Inflammatory macrophage (primary cell): ENCODE measurements around the gene NSUN7.

Experiments
- DNase-seq, 2 donors: peaks; one replicate each; pipeline ENCODE4 v3.0.0-alpha.2; 2020 to 2022
- total RNA-seq, 18 experiments: gene quantifications; one replicate each; lab custom pipeline; 2026; ENCODE audit warnings: mixed read lengths in 6 of 18, inconsistent platforms in 2 of 18; lab: John Stamatoyannopoulos, UW

Gene NSUN7, protein sequence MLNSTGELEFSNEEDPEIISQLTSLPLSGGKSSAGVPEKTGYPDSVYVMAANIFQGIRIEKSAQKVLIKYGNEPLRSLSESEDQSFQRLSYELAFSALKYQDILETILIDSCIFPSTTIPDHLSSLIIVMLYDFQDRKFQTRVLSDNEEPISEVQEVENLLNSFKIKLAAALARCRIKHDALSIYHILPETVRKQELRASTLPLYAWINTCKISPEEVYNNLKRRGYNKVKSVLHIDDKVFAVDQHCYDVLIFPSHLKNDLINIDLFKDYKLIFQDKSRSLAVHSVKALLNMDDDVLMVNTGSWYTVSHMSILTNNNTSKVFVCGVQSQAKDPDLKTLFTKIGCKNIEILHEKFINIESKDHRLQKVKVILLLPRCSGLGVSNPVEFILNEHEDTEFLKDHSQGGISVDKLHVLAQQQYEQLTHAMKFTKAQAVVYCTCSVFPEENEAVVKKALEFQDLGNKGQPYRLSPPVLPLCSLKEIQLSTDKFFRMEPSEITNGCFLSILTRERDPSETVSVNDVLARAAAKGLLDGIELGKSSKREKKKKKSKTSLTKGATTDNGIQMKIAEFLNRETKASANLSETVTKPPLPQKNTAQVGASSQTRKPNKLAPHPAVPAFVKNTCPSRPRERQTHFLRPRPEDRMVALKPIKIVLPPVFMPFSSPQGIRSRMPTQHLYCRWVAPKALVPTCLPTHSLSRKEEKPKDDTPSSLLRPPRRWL
- total RNA-seq, result 0 to 0.69 (median 0.26) reads per million in 18 experiments

GRCh38 chr4:40749717-40750460, at the start of gene NSUN7:
Gene NSUN7 (plus strand): TSS chr4:40749955. CDS start chr4:40750694, 739 bp downstream.
- DNase-seq, result peak in 1 of 2 donors; percentile 17

DNA sequence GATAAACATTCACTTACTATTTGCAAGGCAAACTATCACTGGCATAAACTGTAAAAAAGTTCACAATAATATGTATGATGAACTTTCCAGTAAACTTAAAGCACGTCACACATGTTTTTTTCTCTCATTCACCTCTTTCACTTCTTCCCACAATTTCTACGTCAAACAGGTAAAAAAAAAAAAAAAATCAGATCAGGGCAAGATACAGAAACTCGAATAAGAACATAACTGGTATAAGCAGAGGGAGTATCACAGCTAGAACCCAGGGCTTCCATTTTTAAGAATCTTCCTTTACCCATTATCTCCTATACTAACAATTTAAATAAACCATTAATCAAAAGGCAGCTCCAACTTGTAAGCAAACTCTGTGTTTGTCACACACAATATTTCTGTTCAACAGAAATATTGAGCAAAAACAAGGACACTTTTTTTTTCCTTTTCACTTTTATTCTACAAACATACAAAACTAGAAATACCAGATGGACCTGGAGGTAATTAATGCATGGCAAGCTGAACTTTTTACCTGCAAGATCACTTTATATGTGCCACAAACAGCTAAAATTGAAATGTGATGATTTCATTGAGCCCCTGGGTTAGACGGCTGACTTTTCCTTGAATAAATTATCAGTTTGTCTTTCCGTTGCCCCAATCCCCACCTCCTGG, 47.5 kb upstream of the NSUN7 start:
- no peak for DNase-seq

DNA sequence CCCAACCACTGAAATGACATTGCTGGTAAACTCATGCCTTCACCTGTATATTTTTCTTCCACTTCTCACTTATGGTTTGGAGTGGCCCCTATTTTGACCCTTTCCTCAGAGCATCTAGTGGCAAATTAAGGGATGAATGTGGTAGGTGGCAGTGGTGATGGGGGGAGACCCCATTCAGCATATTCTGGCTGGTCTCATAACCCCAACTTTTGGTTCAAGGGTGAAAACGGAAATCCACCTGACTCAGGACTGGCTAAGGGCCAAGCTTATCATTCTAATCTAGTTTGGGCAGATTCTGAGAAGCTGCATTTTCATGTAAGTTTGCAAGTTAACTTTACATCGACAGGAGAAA, 47.0 kb upstream of the NSUN7 start:
- DNase-seq, result no peak

- no peak for DNase-seq
These were observed 45.7 kb upstream of the NSUN7 start for GRCh38 chr4:40704073-40704472.

DNA sequence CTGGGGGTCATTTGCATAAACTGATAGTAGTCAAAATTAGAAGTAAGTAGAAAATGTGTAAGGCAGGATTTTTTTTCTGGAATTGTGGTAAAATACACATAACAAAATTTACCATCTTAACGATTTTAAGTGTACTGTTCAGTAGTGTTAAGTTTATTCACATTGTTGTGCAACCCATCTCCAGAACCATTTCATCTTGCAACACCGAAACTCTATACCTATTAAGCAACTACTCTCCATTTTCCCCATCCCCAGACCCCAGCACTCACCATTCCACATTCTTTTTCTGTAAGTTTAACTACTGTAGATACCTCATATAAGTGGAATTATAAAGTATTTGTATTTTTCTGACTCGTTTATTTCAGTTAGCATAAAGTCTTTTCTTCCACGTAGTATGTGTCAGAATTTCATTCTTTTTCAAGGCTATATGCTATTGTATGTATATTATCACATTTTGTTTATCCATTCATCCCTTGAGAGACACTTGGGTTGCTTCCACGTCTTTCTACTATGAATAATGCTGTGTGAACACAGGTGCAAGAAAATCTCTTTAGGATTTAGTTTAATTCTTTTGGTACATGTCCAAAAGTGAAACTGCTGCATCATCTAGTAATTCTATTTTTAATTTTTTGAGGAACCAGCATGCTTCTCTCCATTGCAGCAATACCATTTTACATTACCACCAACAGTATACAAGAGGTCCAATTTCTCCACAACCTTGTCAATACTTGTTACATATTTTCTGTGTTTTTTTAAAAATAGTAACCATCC, 39.1 kb upstream of the NSUN7 start:
- peak; percentile 65 to 85 for DNase-seq

DNA sequence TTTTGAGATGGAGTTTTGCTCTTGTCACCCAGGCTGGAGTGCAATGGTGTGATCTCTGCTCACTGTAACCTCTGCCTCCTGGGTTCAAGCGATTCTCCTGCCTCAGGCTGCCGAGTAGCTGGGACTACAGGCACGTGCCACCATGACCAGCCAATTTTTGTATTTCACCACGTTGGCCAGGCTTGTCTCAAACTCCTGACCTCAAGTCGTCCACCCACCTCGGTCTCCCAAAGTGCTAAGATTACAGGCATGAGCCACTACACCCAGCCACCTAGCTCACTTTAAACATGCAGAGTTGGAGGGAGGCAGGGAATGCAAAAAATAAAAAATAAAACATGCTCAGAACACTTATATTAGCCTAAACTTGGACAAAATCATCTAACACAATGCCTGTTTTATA, 36.8 kb upstream of the NSUN7 start:
- DNase-seq, result peak; percentile 48 to 70

GRCh38 chr4:40713798-40714197, 36.0 kb upstream of the NSUN7 start:
- no peak for DNase-seq

DNA sequence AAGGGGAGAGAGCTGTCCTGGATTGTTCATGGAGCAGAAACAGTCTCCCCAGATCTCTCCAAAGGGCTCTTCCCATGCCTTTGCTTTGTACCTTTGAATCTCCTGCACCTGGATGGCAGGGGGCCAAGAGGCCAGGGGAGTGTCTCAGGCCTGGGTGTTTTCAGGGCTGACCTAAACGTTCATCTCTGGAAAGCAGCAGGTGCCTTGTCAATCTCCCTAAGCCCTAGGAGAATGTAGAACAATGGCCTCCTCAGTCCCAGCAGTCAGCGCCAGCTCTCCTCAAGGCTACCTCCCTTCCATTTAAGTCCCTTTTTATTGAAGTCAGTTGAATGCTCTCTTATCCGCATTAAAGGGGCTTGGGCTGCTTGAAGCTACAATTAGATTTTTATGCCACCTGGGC, 31.2 kb upstream of the NSUN7 start:
- DNase-seq, result no peak

DNA sequence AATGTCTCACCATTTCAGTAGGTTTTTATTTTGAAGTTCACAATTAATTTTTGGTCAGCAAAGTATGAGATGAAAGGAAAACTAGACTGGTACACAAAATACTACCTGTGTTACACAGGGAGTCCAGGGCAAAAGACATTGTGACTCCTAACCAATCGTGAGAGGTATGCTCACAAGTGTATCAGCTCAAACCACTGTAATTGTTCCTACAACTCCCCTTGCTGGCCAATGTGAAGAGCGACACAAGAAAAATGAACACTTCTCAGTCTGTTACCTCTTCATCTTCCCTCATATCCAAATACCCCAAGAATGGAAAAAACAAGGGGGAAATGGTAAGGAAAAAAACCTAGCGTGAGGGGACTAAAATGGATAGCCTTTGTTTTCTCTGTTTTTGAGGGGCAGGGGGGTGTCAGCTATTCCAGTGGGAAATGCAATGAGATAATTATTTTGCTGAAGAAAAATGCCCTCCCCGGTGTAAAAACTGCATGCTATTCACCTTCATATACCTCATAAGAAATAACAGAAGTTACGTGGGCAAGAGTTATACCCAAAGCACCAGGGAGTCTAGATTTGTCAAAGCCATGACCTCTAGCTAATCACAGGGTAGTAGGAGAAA, 30.6 kb upstream of the NSUN7 start:
- DNase-seq, result peak; percentile 66 to 67

GRCh38 chr4:40720351-40720750, 29.4 kb upstream of the NSUN7 start:
- DNase-seq, result no peak

DNA sequence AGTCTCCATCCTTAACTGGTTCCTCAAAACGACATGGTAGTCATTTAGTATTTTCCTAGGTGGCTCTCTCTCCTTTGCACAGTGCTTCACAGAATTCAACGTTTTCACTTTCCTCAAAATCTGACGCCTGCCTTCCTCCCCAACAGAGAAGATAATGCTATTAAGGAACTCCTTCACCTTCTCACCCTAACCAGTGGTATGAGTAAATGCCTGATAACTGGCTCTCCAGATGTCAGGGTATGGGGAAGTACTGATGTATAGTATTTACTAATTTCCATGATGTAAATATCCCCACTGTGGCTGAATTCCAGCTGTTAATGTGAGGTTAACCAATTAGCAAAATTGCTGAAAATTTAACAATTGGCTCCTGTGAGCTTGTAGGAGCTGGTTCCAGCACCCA, 28.8 kb upstream of the NSUN7 start:
- peak; percentile 29 to 74 for DNase-seq

DNA sequence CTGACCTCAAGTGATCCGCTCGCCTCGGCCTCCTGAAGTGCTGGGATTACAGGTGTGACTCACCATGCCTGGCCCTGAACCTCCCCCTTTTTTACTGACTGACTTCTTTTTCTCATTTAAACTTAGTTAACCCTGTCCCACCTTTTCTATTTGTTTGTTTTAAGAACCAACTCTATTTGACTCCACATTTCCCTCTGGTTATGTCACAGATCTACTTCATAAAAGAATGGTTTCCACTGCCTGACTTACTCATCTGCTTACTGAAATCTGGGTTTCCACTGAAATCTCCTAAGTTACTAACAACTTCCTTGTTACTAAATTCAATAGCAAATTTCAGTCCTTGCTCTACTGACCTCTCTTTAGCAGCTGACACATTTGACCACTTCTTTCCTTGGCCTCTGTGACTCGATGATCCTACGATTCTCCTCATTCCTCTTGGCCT, 28.0 kb upstream of the NSUN7 start:
- DNase-seq, result peak; percentile 74 to 87

- DNase-seq, result peak; percentile 84 to 96
These were observed 27.1 kb upstream of the NSUN7 start for GRCh38 chr4:40722576-40723161.

DNA sequence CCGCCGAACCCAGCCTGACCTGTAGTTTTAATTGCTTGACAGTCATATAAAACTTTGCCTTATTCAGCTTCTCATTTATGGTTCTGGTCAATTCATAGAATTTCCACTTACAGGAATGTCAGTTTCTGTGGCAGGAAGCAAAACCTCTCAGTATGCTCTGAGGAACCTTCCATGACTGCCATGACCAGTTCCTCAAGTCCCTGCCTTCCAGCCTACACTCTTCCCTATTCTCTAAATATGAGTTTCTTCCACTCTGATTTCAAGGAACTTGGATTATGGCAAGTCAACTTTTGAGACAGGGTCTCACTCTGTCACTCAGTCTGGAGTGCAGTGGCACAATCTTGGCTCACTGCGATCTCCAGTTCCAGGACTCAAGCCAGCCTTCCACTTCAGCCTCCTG, 26.0 kb upstream of the NSUN7 start:
- DNase-seq, result peak; percentile 75 to 80

- no peak for DNase-seq
These were observed 21.4 kb upstream of the NSUN7 start for GRCh38 chr4:40728333-40728732.

DNA sequence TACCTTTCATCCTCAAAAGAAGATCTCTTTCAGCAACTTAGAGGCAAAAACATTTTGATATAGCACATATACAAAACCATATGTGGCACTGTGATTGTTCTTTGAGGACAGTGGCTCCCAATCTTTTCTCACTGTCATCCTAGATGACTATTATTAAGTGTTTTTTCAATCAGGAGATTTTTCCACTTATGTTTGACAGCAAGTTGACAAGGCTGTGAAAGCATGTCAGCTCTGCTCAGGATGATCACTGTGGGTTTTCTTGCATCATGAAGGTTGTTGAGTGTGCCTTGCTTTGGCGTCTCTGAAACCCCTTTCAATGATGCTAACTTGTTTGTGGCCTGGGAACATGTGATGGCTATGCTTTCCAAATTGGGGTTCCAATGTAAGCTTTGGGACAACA, 20.2 kb upstream of the NSUN7 start:
- peak in 1 of 2 donors; percentile 20 for DNase-seq

- peak; percentile 11 to 61 for DNase-seq
These were observed 19.6 kb upstream of the NSUN7 start for GRCh38 chr4:40730091-40730679.

DNA sequence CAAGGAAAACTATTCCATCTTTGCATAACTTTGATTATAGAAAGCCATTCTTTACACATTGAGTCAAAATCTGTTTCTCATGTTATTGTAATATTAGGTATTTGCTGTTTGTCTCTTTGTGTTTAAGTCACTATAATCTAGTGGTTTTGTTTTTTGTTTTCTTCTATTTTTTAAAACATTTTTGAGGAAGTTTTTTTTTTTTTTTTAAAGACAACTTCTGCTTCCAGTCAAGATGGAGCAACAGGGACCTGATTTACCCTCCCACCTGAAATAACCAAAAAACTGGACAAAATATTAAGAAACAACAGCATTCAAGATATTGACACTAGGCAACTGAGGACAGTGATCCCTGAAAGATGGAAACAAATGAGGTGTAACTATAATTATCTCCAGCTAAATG, 18.4 kb upstream of the NSUN7 start:
- peak in 1 of 2 donors; percentile 74 for DNase-seq

GRCh38 chr4:40731792-40732245, 17.9 kb upstream of the NSUN7 start:
- peak; percentile 90 to 96 for DNase-seq

GRCh38 chr4:40733752-40734151, 16.0 kb upstream of the NSUN7 start:
- no peak for DNase-seq
